Endothelial cell of umbilical vein (primary cell): ENCODE data around the gene ENO4. TPM values are rescaled to one million over a fixed set of nuclear protein-coding genes. Genes with fewer than 3 reads are reported as not detected.
A peak's percentile ranks its signal among the peaks of the same experiment; 100 is the strongest.

Source experiments
- BruUV-seq: library from RNA; stranded (reverse); fragments of 400-500 nt; replicated peaks from 2 replicates; lab custom pipeline; 2021; lab: Mats Ljungman, UMichigan
- CTCF ChIA-PET: fragments of 300-600, 350-600 bp; sonication (Branson Sonifier 250); formaldehyde crosslinking; loops from one replicate; lab custom pipeline; 2021; ENCODE audit warnings: antibody characterized with exemption, inconsistent platforms; lab: Charles Lee
- POLR2A ChIA-PET: fragments of 300-600, 350-600 bp; sonication (Branson Sonifier 250); formaldehyde crosslinking; loops from one replicate; lab custom pipeline; 2021; ENCODE audit warnings: antibody characterized with exemption, inconsistent platforms; lab: Charles Lee
- DNase-seq: peaks from one replicate; pipeline ENCODE4 v3.0.0-alpha.2; 2011; ENCODE audit warnings: low read depth, low spot score
- FAIRE-seq: peaks from 2 replicates; lab custom pipeline; 2011; peaks lifted over from hg19 to GRCh38; lab: Jason Lieb, UNC
- H2AFZ ChIP-seq: 2 replicates; pipeline ENCODE4 v1.6.0; 2012; ENCODE audit warnings: low read depth, low read length, control low read depth, inconsistent platforms
- H3K27ac ChIP-seq: 2 replicates; pipeline ENCODE4 v1.5.1; 2011; ENCODE audit warnings: low read depth, mild to moderate bottlenecking, control low read depth, low read length, moderate library complexity; ENCODE audit not compliant: insufficient read depth
- H3K27me3 ChIP-seq, 2 experiments: 2 replicates each; pipeline versions ENCODE4 v1.6.0 to v1.6.1; 2011; ENCODE audit warnings: low read length in 2 of 2, mixed read lengths in 1 of 2; ENCODE audit not compliant: control insufficient read depth in 2 of 2, insufficient read depth in 2 of 2
- H3K36me3 ChIP-seq, 2 experiments: 2 replicates in 1 of 2; 3 replicates in 1 of 2; pipeline ENCODE4 v1.5.1; 2011; ENCODE audit warnings: low read length in 2 of 2, mild to moderate bottlenecking in 1 of 2, moderate library complexity in 1 of 2; ENCODE audit not compliant: control insufficient read depth in 2 of 2, insufficient read depth in 2 of 2; ENCODE audit errors: extremely low read depth in 1 of 2
- H3K4me1 ChIP-seq: 3 replicates; pipeline ENCODE4 v1.5.1; 2011; ENCODE audit warnings: mild to moderate bottlenecking, low read length; ENCODE audit not compliant: control insufficient read depth, insufficient read depth; ENCODE audit errors: extremely low read depth
- H3K4me2 ChIP-seq: 2 replicates; pipeline ENCODE4 v1.6.1; 2011; ENCODE audit warnings: low read length, control low read depth, mixed read lengths; ENCODE audit not compliant: insufficient read depth
- H3K4me3 ChIP-seq, 3 experiments: fragments of 200-600 bp in 1 of 3; sonication (generic), shearing (Covaris generic) in 1 of 3; replicated peaks in 1 of 3; 2 replicates each; pipeline ENCODE4 v1.5.1; 2011 to 2016; ENCODE audit warnings: control low read depth in 3 of 3, low read length in 3 of 3, mild to moderate bottlenecking in 2 of 3, inconsistent platforms in 1 of 3, low read depth in 1 of 3, moderate library complexity in 1 of 3; ENCODE audit not compliant: insufficient read depth in 1 of 3
- H3K79me2 ChIP-seq: 2 replicates; pipeline ENCODE4 v1.6.0; 2012; ENCODE audit warnings: low read length, inconsistent platforms; ENCODE audit not compliant: control insufficient read depth, insufficient read depth
- H3K9ac ChIP-seq: replicated peaks from 2 replicates; pipeline ENCODE3; 2011; ENCODE audit warnings: low read length, control low read depth; ENCODE audit not compliant: insufficient read depth; ENCODE audit errors: extremely low read depth
- H3K9me1 ChIP-seq: replicated peaks from 3 replicates; pipeline ENCODE4 v1.6.0; 2011; ENCODE audit warnings: mild to moderate bottlenecking, low read length; ENCODE audit not compliant: control insufficient read depth, insufficient read depth; ENCODE audit errors: extremely low read depth
- H3K9me3 ChIP-seq: replicated peaks from 2 replicates; pipeline ENCODE4 v1.5.1; 2012; ENCODE audit warnings: low read length, inconsistent platforms; ENCODE audit not compliant: control insufficient read depth, insufficient read depth
- H4K20me1 ChIP-seq: replicated peaks from 2 replicates; pipeline ENCODE3; 2011; ENCODE audit warnings: mild to moderate bottlenecking, low read length; ENCODE audit not compliant: control insufficient read depth, insufficient read depth; ENCODE audit errors: extremely low read depth
- CTCF ChIP-seq, 2 donors: IDR thresholded peaks; 1 replicate in 1 of 2; 2 replicates in 1 of 2; pipeline ENCODE4 v1.5.1; 2011; ENCODE audit warnings: low read length in 2 of 2, mild to moderate bottlenecking in 2 of 2, moderate library complexity in 2 of 2, control low read depth in 1 of 2, inconsistent platforms in 1 of 2, low read depth in 1 of 2; ENCODE audit not compliant: insufficient read depth in 1 of 2; ENCODE audit errors: extremely low read depth in 1 of 2
- EZH2 ChIP-seq: IDR thresholded peaks from 2 replicates; pipeline ENCODE4 v1.6.1; 2012; ENCODE audit warnings: borderline replicate concordance, low read depth, mild to moderate bottlenecking, moderate library complexity, low read length, inconsistent platforms; ENCODE audit not compliant: severe bottlenecking
- FOS ChIP-seq: IDR thresholded peaks from 2 replicates; pipeline ENCODE4 v1.6.1; 2011; ENCODE audit warnings: mild to moderate bottlenecking, low read length, moderate library complexity, borderline replicate concordance; ENCODE audit not compliant: insufficient read depth
- GATA2 ChIP-seq: IDR thresholded peaks from 2 replicates; pipeline ENCODE4 v1.7.0; 2011; ENCODE audit warnings: low read depth, mild to moderate bottlenecking, moderate library complexity, mixed read lengths, low read length; ENCODE audit not compliant: insufficient read length, insufficient read depth
- JUN ChIP-seq: IDR thresholded peaks from 2 replicates; pipeline ENCODE4 v1.6.1; 2011; ENCODE audit warnings: borderline replicate concordance, low read depth; ENCODE audit not compliant: insufficient read length, insufficient read depth
- MAX ChIP-seq: IDR thresholded peaks from 2 replicates; pipeline ENCODE4 v1.6.1; 2011; ENCODE audit not compliant: insufficient read depth, insufficient read length
- MYC ChIP-seq: IDR thresholded peaks from one replicate; pipeline ENCODE4 v1.6.1; 2011; ENCODE audit warnings: mild to moderate bottlenecking, low read depth, low read length
- POLR2A ChIP-seq: IDR thresholded peaks from 2 replicates; pipeline ENCODE4 v1.6.1; 2012; ENCODE audit warnings: low read depth, mild to moderate bottlenecking, control low read depth, low read length
- POLR2AphosphoS5 ChIP-seq: IDR thresholded peaks from 2 replicates; pipeline ENCODE4 v1.6.1; 2012; ENCODE audit warnings: low read depth, mild to moderate bottlenecking, control low read depth, low read length, moderate library complexity; ENCODE audit not compliant: insufficient read depth
- dilution Hi-C: fragments of 300-500 bp; cut with MboI; formaldehyde crosslinking; loops from one replicate; pipeline ENCODE4 v1.15.0; 2019; ENCODE audit warnings: low sequenced_read_pairs; ENCODE audit not compliant: extremely low pct_ligation_motif_present
- intact Hi-C: fragments of 100-400 bp; cut with micrococcal nuclease; formaldehyde crosslinking; loops from one replicate; pipeline ENCODE4 v1.10.0; 2022
- polyA plus RNA-seq, 4 experiments: library from polyadenylated mRNA; depleted of rRNA in 3 of 4; stranded (reverse) in 3 of 4; unstranded in 1 of 4; fragments of >200 nt; gene quantifications; 2 replicates each; pipeline versions ENCODE4 v1.2.1 to v1.2.3, GENCODE V29; 2011 to 2012; ENCODE audit warnings: missing spikeins in 1 of 4
- total RNA-seq: library from RNA; stranded (reverse); gene quantifications from 2 replicates; pipeline ENCODE4 v1.2.3, GENCODE V29; 2021

Gene ENO4
- total and polyA plus RNA-seq, 2 donors (not counting 3 experiments of a cell fraction or from before 2014, with no cell fraction given) = 0.08 TPM; not detected in 1

- intact Hi-C loops = loop anchor here (1.0 kb wide), 1 partner anchor 56 kb away; no protein-coding TSS in a partner anchor
- no TSS peak for BruUV-seq
- Histone ChIP-seq H3K4me1 (peaks cover 40% of the 10 kb centered on the region), H3K4me2 (peak overlapping the region; percentile 45), H3K9ac (peak overlapping the region; percentile 20), H3K27me3 (no peaks in the 10 kb centered on the region), H3K79me2 (no peaks in the 10 kb centered on the region), H3K27ac (peak overlapping the region; percentile 45), H3K36me3 (no peaks in the 10 kb centered on the region), H3K9me1 (no peaks in the 10 kb centered on the region), H3K4me3 (peak overlapping the region in 1 of 3 experiments; percentile 19), H4K20me1 (no peaks in the 10 kb centered on the region), H2AFZ (no peak overlapping the region), H3K9me3 (no peaks in the 10 kb centered on the region)
- peak; percentile 86 for DNase-seq
- dilution Hi-C loops = no loop called here
- peak; percentile 43 for FAIRE-seq
- CTCF ChIA-PET = interaction anchor here (1.6 kb wide), 2 partner anchors 42 to 57 kb away, joined by 4 to 5 read pairs; partner anchors contain the start of gene ENO4
- POLR2A ChIA-PET = interaction anchor here (0.6 kb wide), 1 partner anchor 84 kb away, joined by 4 read pairs; no protein-coding TSS in a partner anchor
- TF ChIP-seq FOS (peak; percentile 72), CTCF (IDR thresholded peaks at IDR 0.05; ENCODE audit: extremely low read depth in 1 of 2, insufficient read depth in 1 of 2, low read depth in 1 of 2, low read length in 2 of 2) (no peak), EZH2 (no peak), MAX (no peak), GATA2 (peak; percentile 37), POLR2AphosphoS5 (no peak), JUN (no peak), MYC (no peak), POLR2A (no peak)
Measured at GRCh38 chr10:116891208-116891607, 41.9 kb downstream of the ENO4 start.
